BJ (cell line): ENCODE data around the gene GPD1. TPM values are rescaled to one million over a fixed set of nuclear protein-coding genes. Genes with fewer than 3 reads are reported as not detected.

Experiments
- CTCF ChIA-PET: fragments of 350-600 bp; formaldehyde crosslinking; extraction: SDS; loops from one replicate; lab custom pipeline; 2021; ENCODE audit warnings: antibody characterized with exemption, inconsistent platforms; lab: Yijun Ruan, JAX
- POLR2A ChIA-PET: fragments of 300-600 bp; sonication (Branson Sonifier 250); formaldehyde crosslinking; extraction: SDS; loops from one replicate; lab custom pipeline; 2021; ENCODE audit warnings: antibody characterized with exemption; lab: Charles Lee
- DNase-seq: peaks from one replicate; pipeline ENCODE4 v3.0.0-alpha.2; 2011; ENCODE audit warnings: low read depth
- H3K27me3 ChIP-seq: 2 replicates; pipeline ENCODE4 v1.6.0; 2011; ENCODE audit warnings: low read length; ENCODE audit not compliant: control insufficient read depth, insufficient read depth
- H3K36me3 ChIP-seq: 2 replicates; pipeline ENCODE4 v1.5.1; 2011; ENCODE audit warnings: low read length; ENCODE audit not compliant: control insufficient read depth, insufficient read depth
- H3K4me3 ChIP-seq: 2 replicates; pipeline ENCODE4 v1.5.1; 2011; ENCODE audit warnings: low read depth, mild to moderate bottlenecking, control low read depth, low read length
- CTCF ChIP-seq: IDR thresholded peaks from 2 replicates; pipeline ENCODE4 v1.5.1; 2011; ENCODE audit warnings: low read depth, mild to moderate bottlenecking, control low read depth, inconsistent platforms, low read length, moderate library complexity; ENCODE audit not compliant: insufficient read depth
- polyA plus RNA-seq: library from polyadenylated mRNA; depleted of rRNA; stranded (reverse); fragments of >200 nt; gene quantifications from 2 replicates; pipeline ENCODE4 v1.2.3, GENCODE V29; 2011

The GPD1 gene
- polyA plus RNA-seq, 1 experiment = 0.47 TPM

GRCh38 chr12:50120521-50120920 is 16.7 kb downstream of the GPD1 start:
- no peak for DNase-seq
- Histone ChIP-seq H3K36me3 (peaks cover 18% of the 10 kb centered on the region), H3K4me3 (no peak overlapping the region), H3K27me3 (no peaks in the 10 kb centered on the region)
- CTCF ChIA-PET = interaction anchor here (2.5 kb wide), 1 partner anchor 9 kb away, joined by 16 read pairs; the partner anchor contains the start of gene COX14
- no peak for TF ChIP-seq CTCF
- POLR2A ChIA-PET = no interaction called here

GRCh38 chr12:50120953-50121352 is 17.1 kb downstream of the GPD1 start:
- no peaks in the 10 kb centered on the region for H3K27me3 ChIP-seq
- POLR2A ChIA-PET = no interaction called here
- TF ChIP-seq CTCF = no peak
- H3K36me3 ChIP-seq = peaks cover 18% of the 10 kb centered on the region
- CTCF ChIA-PET = interaction anchor here (2.5 kb wide), 1 partner anchor 10 kb away, joined by 16 read pairs; the partner anchor contains the start of gene COX14
- DNase-seq = no peak
- no peak overlapping the region for H3K4me3 ChIP-seq

- ChIA-PET POLR2A (no interaction called here), CTCF (interaction anchor here (2.5 kb wide), 1 partner anchor 10 kb away, joined by 16 read pairs; the partner anchor contains the start of gene COX14)
Measured at GRCh38 chr12:50121641-50122040, 17.8 kb downstream of the GPD1 start.

GRCh38 chr12:50123203-50123602 is 19.4 kb downstream of the GPD1 start:
- no peak for DNase-seq
- no peaks in the 10 kb centered on the region for H3K27me3 ChIP-seq
- no peak overlapping the region for H3K4me3 ChIP-seq
- ChIA-PET POLR2A (interaction anchor here (0.6 kb wide), 1 partner anchor 10 kb away, joined by 3 read pairs; no protein-coding TSS in a partner anchor), CTCF (interaction anchor here (0.6 to 1.8 kb wide), 2 partner anchors 12 to 156 kb away, joined by 3 to 9 read pairs; partner anchors contain the start of gene COX14)
- no peak for TF ChIP-seq CTCF
- peaks cover 21% of the 10 kb centered on the region for H3K36me3 ChIP-seq

More at GRCh38 chr12:50121641-50122040, 17.8 kb downstream of the GPD1 start:
- peaks cover 17% of the 10 kb centered on the region for H3K36me3 ChIP-seq
- no peak for TF ChIP-seq CTCF
- no peak overlapping the region for H3K4me3 ChIP-seq
- H3K27me3 ChIP-seq = no peaks in the 10 kb centered on the region
- DNase-seq = no peak

- peaks cover 12% of the 10 kb centered on the region for H3K36me3 ChIP-seq
- no peak for TF ChIP-seq CTCF
- no peak for DNase-seq
- ChIA-PET POLR2A (no interaction called here), CTCF (interaction anchor here (0.6 to 1.4 kb wide), 2 partner anchors 17 to 367 kb away, joined by 3 to 4 read pairs; no protein-coding TSS in a partner anchor)
- H3K27me3 ChIP-seq = no peaks in the 10 kb centered on the region
- no peak overlapping the region for H3K4me3 ChIP-seq
Measured at GRCh38 chr12:50127546-50127945, 23.7 kb downstream of the GPD1 start.
